ENCODE data around the gene LMAN2L.

Gene LMAN2L

DNA sequence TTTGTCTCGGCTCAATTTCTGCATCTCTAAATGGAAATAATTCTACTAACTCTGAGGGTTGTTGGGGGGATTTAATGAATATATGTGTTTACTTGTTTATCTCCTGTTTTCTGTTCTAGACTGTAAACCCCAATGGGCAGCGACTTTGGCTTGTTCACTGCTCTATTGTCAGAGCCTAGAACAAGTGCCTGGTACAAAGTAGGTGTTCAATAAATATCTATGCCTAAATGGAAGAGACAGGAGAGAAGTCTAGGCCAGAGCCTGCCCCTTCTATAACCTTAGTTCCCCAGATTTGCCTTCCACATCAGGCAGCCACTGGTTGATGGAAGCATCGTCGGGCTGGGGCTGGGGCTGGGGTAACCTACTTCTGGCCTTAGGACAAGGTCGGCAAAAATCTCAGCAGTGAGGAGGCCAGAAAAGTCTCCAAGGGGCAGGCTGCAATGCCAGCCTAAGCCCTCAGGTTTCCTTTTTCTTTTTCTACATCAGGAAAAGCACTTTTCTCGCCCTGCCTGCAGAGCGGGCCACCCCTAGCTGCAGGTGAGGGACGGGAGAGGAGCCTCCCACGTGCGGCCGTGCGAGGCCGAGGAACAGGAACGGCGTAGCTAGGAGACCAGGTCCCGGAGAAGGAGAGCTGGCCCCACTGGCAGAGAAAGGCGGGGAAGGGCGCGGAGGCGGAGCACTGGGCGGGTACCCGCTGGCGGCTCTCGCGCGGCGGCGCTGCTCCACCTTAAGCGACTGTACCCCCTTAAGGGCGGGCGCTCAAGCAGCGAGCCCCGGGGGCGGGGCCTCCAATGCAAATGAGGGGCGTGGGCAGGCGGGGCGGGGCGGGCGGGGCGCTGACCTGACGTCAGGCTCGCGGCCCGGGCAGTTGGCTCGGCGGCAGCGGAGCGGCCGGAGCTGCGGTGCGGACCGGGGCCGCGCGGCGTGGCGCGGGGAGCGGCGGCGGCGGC is 20.4 kb upstream of the LMAN2L start, which contains the start of gene CNNM4:
TSS of gene CNNM4 (plus strand) at position 867 of the 950 bp plus-strand sequence. CDS start 98 bp downstream, outside the sequence.
- ATAC-seq: peak; percentile 96 to 97

DNA sequence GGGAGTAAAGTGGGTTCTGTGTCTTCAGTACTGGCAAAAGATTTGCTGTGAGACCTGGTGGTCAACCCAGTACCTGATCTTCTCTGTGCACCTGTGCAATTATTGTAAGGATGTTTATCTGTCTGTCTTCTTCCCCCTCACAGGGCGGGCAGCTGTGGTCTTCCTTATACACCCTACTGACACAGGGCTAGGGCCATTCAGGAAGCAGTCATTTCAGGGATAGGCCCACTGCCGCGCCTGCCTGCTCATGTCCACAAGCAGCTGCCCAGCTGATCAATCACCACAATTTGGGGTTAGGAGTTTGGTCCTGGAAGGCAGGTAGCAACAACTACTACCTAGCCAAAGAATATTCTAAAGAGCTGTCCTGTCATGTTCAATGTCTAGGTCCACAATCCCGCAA is 19.7 kb upstream of the LMAN2L start:
- ATAC-seq: no peak

DNA sequence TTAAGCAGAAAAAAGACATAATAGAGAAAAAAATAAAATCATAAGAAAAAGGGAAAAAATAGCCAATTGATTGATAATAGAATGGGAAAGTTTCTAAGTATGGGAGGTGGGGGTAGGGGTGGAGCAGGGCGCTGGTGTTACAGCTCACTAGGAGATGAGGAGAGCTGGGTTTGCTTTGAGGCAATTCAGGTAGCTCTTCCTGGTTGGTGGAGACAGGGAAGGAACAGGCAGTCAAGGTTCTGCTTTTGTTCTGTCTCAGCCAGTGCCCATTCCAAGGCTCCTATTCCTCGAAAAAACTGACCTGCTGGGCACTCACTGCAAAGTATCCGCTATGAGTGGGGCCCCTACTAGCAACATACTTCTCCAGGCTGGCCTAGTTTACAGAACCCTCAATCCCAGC is 19.1 kb upstream of the LMAN2L start:
- no peak for ATAC-seq

DNA sequence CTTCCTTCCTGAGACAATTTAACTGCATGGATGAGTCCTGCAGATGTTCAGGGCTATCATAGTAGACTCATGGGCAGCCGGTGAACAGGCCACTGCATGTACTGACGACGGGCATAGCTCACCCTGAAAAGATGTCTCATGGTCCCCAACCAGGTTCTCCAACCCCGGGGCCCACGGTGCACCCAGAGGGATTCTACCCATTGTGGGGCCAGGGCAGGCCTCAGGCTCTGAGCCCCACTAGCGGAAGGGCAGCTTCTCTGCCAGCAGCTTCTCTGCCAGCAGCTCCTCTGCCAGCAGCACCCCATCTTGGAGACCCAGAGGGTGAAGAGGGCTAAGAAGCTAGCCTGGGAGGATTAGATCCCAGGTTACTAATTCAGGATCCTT is 17.6 kb upstream of the LMAN2L start:
- no peak for ATAC-seq

DNA sequence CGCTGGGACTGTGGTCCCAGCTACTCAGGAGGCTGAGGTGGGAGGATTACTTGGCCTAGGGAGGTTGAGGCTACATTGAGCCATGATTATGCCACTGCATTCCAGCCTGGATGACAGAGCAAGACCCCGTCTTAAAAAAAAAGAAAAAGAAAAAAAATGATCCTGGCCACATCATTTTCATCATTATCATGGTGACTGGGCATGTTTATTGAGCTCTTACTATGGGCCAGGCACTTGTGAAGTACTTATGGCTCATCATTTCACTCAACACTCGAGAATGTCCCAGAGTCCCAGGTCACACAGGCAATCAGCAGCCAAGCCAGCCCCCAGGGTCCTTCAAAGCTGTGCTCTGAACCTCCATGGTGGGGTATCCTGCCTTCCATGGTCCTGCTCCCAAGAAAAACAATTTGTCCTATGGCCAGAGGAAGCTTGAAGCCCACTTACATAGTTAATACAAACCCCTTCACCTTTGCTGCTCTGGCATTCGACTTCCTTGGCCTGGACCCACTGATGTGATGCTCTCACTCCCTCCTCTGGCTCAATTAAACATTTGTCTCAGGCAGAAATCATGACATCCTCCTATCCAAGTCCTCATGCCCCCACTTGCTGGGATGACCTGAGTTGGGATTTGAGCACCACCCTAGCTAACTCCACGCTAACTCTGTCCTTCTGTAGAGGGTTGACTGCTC is 17.1 kb upstream of the LMAN2L start:
- no peak for ATAC-seq

DNA sequence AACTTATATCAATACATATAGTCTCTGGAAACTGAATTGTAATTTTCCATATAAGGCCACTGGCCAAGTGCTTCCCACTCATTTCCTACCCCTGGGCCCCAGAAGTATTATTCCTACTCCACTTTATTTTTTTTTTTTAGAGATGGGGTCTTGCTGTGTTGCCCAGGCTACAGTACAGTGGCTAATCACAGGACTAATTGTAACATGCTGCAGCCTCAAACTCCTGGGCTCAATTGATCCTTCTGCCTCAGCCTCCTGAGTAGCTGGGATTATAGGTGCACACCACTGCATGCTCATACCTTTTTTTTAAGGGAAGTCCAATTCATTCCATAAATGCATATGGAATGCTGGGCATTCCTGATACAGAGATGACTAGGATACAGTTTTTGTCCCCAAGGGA is 14.5 kb upstream of the LMAN2L start:
- ATAC-seq: no peak

DNA sequence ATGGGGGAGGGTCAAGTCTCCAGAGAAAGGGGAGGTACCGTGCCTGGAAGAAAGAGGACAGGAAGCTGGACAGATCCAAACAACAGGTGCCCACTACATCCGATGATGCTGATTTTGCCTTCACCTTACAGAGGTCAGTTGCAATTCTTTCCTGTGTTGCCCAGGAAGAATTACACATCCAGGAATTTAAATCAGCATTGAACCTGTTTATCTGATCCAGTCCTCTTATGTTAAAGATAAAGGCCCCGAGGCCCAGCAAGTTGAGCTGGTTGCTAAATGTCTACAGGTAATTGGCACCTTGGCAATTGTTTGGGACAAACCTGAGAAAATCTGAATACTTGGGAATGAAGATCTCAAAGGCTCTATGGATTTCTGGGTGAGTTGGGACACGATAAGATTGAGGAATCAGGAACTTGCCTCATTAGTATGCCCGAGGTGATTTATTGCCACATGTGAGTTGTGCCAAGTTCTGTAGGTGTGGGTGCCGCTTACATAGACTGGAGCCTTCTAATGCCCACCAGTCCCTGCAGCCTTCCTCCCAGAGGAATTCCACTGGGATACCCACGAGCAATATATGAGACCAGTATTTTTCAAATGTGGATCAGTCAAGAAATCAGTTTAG is 13.9 kb upstream of the LMAN2L start:
- no peak for ATAC-seq

DNA sequence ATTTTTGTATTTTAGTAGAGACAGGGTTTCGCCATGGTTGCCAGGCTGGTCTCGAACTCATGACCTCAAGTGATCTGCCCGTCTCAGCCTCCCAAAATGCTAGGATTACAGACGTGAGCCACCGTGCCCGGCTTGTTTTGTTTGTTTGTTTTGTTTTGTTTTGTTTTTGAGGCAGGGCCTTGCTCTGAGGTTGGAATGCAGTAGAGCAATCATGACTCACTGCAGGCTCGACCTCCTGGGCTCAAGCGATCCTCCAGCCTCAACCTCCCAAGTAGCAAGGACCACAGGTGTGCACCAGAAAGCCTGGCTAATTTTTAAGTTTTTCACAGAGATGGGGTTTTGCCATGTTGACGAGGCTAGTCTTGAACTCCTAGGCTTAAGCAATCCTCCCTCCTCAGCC is 11.9 kb upstream of the LMAN2L start:
- ATAC-seq: no peak

DNA sequence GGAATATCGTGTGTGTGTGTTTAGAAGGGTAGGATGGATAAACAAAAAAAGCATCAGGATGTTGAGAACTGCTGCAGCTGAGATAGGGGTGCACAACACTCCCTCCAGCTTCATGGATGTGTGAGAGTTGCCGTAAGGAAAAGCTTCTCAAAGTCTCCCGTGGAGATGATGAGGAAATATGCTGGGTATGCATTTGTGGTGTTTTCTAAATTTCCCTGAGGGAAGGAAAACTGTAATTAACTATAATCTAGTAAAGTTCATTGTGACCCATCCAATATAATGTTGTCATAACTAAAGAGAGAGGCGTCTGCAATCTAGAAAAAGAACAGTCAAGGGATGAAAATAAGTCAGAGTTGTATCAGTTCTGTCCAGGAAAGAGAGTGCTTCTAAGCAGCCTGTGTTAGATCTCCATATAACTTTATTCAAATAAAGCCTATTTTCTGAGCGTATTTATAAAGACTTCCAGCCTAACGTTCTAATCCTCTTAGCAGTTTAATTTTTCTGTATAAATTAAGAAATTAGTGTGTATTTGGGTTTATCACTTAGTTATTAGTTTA is 7.3 kb upstream of the LMAN2L start:
- ATAC-seq: no peak

DNA sequence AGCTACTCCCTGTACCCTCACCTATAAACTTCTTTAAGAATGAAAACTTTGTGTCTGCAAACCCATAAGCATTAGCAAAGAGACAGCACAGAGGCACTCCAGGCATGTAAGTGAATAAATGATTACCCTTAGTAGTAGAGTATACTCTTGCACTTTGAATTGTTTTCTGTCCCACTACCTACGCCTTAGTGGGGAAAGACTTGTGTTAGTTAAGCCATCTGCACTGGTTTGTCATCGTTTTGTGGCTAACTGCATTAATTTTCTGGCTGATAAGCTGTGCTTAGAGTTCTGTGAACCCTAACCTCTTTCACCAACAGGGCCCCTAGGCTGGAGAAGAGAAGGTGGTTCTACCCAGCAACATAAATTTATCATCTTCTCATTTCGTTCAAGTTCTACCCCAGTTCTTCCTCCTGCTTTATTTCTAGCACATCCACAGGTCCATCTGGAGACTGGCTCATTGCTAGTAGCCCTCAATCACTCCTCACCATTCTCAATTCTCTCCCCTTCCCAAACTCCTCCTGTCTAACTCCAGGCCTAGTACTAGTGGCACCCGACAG is 710 bp downstream of the LMAN2L start:
- no peak for ATAC-seq

DNA sequence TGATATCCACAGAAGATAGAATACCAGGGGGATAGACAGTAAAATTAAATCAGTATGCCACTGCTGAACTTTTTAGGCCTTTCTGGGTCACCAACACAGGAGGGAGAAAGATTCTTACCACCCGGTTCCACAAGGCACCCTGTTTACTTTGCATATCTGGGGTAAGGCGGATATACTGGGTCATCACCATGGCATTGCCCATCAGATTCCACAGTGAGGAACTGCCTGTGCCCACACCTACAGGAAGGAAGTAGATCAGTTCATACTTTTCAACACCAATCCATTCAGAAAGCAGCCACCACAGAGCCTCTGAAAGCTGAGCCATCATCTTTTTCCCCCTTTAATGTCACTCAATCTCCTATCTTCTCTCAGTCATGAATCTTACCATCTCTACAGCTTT is 2.0 kb downstream of the LMAN2L start:
- ATAC-seq: no peak

DNA sequence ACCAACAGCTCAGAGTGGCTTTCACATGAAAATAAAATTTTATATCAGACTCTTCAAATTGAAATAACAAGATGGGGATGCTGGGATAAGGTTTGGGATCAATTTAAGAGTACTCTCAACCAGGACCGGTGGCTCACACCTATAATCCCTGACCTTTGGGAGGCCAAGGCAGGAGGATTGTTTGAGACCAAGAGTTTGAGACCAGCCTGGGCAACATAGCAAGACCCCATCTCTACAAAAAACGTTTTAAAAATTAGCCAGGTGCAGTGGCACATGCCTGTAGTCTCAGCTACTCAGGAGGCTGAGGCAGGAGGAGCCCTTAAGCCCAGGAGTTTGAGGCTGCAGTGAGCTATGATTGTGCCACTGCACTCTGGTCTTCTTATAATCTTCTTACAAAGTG is 2.6 kb downstream of the LMAN2L start:
- ATAC-seq: no peak

DNA sequence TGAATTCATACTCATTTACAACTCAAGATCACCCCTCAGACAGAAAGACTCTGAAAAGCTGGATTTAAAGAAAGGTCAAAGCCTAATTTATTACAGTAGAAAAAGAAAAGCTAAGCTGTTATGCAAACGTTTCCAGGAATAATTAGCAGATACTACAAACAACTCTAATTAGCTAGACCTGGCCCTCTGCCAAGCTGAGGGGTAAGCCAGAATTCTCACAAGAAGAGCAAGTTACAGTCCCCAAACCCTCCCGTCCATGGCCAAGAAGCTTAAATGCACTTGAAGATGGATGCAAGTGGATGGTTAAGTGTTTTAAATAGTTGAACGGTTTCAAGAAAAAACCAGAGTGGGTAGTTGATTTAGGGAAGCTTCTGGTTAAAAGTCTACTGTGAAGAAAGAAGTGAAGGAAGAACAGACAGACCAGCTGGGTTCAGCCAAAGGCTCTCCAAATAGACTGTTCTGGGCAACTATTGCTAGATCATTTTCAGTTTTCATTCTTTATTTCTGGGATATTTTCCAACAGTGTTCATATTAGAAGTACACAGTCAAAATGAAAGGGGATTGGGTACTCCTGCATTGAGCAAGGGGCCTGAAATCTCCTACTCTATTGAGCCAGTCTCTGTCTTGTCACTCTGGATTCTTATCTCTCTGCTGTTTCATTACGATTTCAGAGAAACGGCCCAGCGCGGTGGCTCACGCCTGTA is 4.8 kb downstream of the LMAN2L start:
- no peak for ATAC-seq

DNA sequence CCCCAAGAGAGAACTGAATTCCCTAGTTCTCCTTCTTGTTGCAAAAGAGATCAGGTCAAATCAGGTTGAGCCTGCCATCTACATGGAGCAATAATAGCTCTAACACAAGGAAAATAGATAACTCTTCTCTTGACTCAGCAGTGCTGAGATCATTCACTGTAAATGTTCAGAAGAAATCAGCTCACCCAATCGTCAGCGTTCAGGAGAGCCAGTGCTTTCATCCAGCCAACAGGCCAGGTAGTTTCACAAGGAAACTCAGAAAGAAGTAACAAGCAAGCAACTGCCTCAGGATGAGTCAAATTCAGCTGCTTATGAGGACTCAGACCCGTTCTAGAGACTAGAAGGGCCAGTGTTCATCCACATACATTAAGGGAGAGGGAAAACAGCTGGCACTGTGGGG is 5.9 kb downstream of the LMAN2L start:
- no peak for ATAC-seq

DNA sequence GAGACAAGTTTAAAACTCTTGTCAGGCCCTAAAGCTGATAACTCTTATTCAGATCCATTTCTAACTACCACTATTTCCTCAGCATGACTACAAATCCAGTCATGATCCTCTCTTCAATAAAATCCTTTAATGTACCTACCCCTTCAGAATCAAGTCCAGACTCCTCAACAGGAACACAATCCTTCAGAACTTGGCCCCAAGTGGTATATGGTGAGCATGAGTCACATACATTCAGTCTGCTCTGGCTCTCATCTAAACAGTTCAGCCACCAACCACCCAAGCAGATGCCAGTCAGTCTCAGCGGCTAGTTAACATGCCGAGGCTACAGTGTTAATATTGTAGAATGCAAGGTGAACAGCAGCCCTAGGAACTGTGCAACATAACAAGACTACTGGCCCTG is 9.7 kb downstream of the LMAN2L start:
- ATAC-seq: no peak

DNA sequence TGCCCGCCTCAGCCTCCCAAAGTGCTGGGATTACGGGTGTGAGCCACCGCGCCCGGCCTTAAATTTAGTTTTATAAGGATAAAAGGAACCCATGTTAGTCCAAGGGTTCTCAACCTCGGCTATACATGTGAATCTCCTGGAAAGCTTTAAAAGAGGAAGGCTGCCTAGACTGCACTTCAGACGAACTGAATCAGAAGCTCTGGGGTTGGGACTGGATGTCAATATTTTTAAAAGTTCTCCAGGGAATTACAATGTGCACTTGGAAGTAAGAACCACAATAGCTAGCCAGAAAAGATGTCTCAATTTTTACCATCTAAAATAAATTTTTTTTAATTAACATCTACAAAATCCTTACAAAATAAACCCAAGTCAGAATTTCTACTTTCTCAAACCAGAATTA is 10.1 kb downstream of the LMAN2L start:
- ATAC-seq: no peak

DNA sequence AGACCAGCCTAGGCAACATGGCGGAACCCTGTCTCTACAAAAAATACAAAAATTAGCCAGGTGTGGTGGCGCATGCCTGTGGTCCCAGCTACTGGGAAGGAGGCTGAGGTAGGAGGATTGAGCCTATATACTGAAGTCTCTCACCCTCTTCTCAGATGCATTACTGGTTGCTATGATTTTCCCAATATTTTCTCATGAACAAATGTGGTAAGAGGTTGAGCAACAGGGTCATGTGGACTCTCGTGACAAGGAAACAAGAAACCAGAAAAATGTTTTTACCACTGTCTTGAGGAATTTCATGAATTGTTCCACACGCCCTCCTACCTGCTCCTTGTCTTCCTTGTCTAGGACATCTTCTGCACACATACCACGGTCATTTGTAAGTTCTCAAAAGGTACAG is 12.4 kb downstream of the LMAN2L start:
- no peak for ATAC-seq

DNA sequence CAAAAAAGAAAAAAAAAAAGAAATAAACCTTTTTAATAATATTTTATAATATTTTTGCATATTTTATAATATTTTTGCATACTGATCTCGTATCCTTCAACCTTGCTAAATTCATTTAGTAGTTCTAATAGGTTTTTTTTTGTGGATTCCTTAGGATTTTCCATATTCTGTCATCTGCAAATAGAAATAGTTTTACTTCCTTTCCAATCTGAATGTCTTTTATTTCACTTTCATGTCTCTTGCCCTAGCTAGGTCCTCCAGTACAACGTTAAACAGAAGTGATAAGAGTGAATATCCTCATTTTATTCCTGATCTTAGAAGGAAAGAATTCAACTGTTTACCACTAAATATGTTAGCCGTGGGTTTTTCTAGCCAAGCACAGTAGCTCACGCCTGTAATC is 13.7 kb downstream of the LMAN2L start:
- ATAC-seq: no peak

DNA sequence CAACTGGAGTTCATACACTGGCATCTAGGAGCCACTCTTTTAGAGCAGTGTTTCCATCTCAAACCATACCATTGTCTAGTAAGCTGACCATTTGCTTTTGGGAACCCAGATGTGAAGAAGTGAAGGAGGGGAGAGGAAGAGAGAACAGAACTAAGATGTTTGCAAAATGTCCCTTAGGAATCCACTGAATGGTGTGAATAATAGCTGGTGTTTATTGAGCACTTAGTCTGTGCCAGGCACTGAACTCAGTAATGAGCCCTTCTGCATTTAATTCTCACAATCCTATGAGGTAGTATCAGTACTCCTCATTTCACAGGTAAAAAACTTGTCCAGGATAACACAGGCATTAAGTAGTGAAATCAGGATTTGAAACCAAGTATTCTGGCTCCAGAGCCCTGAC is 23.5 kb downstream of the LMAN2L start:
- ATAC-seq: no peak

DNA sequence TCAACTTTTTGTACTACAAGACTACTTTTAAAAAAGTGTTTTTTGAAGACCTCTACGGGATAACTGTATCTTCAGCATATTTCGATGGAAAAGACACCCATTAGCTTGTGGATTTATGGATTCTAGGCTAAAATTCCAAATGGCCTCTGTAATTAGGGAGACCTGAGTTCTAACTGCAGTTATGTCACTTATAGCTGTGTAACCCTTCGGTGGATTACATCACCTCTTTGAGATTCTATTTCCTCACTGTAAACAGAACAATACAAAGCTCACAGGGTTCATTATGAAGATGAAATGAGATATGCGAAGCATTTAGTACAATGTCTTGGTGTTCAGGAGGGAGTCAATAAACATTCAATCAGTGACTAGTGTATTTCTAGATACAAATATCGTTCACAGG is 24.2 kb downstream of the LMAN2L start:
- no peak for ATAC-seq

DNA sequence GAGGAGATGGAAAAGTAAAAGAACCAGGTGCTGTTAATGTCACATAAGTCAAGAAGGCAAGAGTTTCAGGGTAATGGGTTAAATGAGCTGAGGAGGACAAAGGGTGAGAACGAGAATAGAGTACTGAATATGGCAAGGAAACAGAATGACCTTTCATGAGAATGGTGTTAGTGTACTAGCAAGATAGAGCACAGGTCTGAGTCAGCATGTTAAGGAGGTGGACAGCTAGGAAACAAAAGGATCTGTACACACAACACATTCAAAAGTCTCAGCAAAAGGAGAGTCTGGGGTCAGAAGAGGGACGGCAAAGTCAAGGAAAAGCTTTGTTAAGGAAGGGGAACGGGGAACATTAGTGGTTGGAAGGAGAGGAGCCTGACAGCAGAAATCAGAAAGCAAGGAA is 28.9 kb downstream of the LMAN2L start:
- no peak for ATAC-seq

DNA sequence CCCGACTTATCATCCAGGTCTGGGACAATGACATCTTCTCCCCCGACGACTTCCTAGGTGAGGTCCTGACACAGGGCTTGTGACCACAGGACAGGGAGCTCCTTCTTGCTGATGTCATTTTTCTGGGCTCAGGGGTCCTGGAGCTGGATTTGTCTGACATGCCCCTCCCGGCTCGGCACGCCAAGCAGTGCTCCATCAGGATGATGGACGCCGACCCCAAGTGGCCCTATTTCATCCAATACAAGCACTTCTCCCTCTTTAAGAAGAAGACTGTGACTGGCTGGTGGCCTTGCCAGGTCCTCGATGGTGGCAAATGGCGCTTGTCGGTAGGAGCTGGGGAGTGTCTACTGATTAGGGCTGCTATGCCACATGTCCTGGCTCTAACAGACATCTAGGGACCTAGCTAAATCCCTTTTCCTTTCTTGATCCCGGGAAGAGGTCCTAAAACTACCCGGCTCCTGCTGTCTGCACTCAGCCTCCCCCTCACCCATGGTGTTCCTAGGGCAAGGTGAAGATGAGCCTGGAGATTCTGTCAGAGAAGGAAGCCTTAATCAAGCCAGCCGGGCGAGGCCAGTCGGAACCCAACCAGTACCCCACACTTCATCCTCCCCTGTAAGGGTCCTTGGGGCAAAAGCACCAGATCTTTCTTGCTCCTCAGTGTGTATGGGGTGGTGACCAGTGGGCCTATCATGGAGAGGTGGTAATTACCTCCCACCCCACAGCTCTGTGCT is 36.7 kb downstream of the LMAN2L start:
- no peak for ATAC-seq

All from activated CD4-positive, CD25-positive, alpha-beta regulatory T cell treated with anti-CD3 and anti-CD28 coated beads, Interleukin-2, amount 50 U/mL, for 24 hours (primary cell).